Hematopoietic multipotent progenitor cell treated with erythropoietin and hydrocortisone succinate and interleukin-3 and kit ligand, for 6 days (in vitro differentiated cells): ENCODE data around the gene ZNF615.
"Not testable (repeated sequence)": the region's sequence is repeated elsewhere in the genome, so short reads cannot be mapped to it uniquely, and the experiment has no call there.

Source experiments
- DNase-seq: peaks from one replicate; pipeline ENCODE4 v3.0.0-alpha.2; 2015

Gene ZNF615

DNA sequence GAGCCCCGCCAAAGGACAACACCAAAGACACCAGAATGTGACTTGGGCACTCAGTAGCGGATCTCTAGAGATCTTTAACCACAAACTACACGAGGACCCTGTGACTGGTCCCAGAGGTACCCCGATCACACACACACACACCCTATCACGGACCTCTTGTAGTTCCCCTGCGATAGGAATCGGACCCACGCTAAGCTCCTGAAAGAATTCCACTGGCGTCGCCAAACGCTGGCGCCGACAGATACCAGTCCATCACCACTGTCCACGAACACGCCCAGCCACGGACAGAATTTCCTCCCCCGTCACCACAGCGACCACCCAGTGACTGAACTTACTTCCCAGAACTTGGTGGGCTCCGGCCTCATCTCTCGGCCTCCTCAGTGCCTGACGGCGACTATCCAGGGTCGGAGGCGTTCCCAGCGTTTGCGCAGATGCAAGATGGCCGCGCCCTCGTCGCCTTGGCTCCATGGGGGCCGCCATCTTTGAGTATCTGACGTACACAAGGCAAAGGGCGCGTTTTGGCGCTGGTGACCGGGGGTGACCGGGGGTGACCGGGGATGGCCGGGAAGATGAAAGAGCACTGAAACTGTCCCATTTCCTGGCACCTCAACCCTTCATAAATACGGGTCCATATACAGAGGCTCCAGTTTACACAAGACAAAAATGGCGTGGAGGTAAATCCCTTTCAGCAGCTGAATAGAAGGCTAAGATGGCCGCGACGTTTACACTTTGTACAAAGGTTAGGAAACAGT lies at the start of gene ZNF615:
TSS of gene ZNF615 (minus strand) at position 406 of the 752 bp plus-strand sequence. CDS start 4,500 bp downstream, outside the sequence.
- DNase-seq = peak; percentile 95

- not testable (repeated sequence) for DNase-seq
Measured at GRCh38 chr19:52056480-52056879, 48.5 kb upstream of the ZNF615 start.

DNA sequence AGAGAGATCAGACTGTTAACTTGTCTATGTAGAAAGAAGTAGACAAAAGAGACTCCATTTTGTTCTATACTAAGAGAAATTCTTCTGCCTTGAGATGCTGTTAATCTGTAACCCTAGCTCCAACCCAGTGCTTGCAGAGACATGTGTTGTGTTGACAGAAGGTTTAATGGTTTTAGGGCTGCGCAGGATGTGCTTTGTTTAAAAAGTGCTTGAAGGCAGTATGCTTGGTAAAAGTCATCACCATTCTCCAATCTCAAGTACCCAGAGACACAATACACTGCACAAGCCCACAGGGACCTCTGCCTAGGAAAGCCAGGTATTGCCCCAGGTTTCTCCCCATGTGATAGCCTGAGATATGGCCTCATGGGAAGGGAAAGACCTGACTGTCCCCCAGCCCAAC lies 43.7 kb upstream of the ZNF615 start:
- DNase-seq = not testable (repeated sequence)

DNA sequence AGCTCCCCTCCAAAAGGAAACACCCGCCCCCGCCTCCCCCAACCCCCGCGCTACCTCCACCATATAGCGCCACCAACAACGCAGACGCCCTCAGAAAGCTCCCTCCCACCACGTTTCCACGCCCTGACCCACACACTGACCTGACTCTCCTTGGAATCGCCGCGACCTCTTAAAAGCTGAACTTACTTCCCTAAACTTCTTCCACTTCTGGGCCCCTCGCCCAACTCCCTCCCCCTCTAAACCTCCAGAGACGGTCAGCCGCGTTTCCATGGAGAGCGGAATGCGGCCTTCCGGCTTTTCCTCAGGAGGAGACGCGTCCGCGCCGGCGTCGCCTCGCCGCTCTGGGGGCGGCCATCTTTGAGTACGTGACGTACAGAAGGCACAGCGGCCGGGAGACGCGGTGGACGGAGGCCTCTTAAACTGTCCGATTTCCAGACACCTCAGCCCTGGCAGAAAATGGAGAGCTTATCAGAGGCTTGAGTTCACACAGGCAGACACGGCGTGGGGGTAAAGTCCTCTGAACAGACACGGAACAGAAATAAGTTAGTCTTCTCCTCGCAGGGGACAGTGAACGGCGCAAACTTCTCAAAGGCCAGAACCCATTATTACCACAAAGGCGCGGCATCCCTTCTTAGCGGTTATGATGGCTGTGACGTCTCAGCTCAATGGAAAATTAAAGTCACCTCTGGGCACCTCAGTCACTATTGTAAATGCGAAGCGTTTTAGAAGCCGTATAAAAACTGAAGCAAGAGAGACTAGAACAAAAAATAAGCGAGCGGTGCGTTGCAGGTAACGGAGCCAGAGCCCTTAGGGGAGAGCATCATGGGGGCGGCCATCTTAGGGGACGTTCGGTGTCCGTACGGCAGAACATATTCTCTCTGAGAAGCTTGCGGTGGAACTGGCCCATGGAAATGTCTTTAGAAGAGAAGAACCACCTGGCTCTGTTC lies 40.8 kb upstream of the ZNF615 start, which contains the start of gene ZNF432:
TSS of gene ZNF432 (minus strand) at position 284 of the 947 bp plus-strand sequence. CDS start 1,970 bp downstream, outside the sequence.
- peak; percentile 92 for DNase-seq

DNA sequence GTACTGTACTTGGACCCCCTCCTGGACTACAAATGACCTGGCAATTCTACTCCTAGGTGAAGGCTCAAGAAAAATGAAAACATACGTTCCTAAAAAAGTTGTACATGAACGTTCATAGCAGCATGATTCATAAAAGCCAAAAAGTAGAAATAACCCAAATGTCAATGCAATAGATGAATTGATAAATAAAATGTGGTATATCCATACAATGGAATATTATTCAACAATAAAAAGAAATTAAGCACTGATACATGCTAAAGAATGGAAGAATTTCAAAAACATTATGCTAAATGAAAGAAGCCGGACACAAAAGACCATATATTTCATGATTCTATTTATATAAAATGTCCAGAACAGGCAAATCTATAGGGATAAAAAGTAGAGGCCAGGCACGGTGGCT lies 31.2 kb upstream of the ZNF615 start:
- no peak for DNase-seq

- DNase-seq = no peak
Measured at GRCh38 chr19:52034051-52034728, 26.2 kb upstream of the ZNF615 start.

DNA sequence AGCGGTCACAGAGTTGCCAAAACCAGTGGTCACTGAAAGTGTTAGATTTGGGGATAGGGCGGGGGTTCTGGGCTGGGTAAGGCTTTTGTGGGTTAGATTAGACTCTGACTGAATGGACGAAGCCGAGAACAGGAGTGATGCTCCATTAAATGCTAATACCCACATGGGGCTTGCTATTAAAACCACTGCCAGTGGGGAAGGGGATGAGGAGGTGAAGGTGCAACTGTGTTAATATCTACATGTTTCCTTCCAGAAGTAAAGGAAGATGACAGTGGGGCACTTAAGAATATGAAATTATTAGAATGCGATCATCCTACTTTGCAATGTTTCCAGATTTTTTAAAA lies 20.7 kb upstream of the ZNF615 start:
- DNase-seq = no peak

- DNase-seq = peak; percentile 91
Measured at GRCh38 chr19:52028027-52028779, 20.2 kb upstream of the ZNF615 start, which contains the start of gene ZNF614. ZNF614 (minus strand) TSS chr19:52028379; CDS start chr19:52025745, 2,634 bp downstream.

GRCh38 chr19:52026255-52026990 lies 18.4 kb upstream of the ZNF615 start:
- DNase-seq = not testable (repeated sequence)

DNA sequence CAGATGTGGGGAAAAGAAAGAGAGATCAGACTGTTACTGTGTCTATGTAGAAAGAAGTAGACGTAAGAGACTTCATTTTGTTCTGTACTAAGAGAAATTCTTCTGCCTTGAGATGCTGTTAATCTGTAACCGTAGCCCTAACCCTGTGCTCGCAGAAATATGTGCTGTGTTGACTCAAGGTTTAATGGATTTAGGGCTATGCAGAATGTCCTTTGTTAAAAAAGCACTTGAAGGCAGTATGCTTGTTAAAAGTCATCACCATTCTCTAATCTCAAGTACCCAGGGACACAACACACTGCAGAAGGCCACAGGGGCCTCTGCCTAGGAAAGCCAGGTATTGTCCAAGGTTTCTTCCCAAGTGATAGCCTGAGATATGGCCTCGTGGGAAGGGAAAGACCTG lies 16.5 kb upstream of the ZNF615 start:
- not testable (repeated sequence) for DNase-seq

DNA sequence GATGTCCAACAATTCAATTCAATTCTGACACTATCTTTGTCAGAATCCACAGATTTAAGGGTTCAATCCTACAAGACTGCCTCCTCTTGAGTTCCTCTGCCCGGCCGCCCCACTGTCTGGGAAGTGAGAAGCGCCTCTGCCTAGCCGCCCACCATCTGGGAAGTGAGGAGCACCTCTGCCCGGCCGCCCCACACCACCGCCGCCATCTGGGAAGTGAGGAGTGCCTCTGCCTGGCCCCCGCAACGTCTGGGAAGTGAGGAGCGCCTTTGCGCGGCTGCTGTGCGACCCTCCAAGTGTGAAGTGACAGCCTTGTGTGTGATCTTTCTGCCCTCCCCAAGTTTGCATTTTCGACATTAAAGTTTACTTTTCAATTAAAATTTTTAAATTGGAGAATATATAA lies 14.2 kb upstream of the ZNF615 start:
- no peak for DNase-seq

- no peak for DNase-seq
Measured at GRCh38 chr19:52020506-52020905, 12.5 kb upstream of the ZNF615 start.

- no peak for DNase-seq
Measured at GRCh38 chr19:52010674-52011073, 2.7 kb upstream of the ZNF615 start.

- no peak for DNase-seq
Measured at GRCh38 chr19:52007451-52007805, 583 bp downstream of the ZNF615 start.

DNA sequence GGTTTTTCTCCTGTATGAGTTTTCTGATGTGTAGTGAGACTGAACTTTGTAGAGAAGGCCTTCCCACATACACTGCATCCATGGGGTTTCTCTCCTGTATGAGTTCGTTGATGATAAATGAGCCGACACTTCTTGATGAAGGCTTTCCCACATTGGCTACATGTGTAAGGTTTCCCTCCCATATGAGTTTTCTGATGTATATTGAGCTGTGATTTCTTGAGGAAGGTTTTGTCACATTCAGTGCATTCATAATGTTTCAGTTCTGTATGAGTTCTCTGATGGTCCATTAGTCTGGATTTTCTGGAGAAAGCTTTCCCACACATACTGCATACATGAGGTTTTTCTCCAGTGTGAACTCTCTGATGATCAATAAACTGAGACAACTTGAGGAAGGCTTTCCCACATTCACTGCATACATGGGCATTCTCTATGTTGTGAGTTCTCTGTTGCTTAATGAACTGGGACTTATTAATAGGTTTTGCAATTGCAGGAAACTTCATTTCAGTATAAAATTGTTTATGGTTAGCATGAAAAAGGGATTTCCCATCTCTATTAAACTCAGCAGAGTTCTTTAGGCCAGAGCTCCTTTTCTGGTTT lies 13.9 kb downstream of the ZNF615 start:
- DNase-seq = no peak

DNA sequence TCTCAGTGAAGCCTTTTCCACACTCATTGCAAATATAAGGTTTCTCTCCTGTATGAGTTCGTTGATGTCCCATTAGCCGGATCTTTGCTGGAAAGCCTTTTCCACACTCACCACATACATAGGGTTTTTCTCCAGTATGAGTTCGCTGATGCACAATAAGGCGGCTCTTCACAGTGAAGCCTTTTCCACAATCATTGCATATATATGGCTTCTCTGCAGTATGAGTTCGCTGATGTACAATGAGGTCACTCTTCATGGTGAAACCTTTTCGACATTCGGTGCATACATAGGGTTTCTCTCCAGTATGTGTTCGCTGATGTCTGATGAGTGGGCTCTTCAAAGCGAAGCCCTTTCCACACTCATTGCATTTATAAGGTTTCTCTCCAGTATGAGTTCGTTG lies 14.6 kb downstream of the ZNF615 start:
- no peak for DNase-seq

- peak; percentile 97 for DNase-seq
Measured at GRCh38 chr19:51986309-51987291, 21.4 kb downstream of the ZNF615 start, which contains the start of gene ZNF350. ZNF350 (minus strand) TSS chr19:51986840; CDS start chr19:51974360, 12,480 bp downstream.

- DNase-seq = no peak
Measured at GRCh38 chr19:51983361-51983760, 24.6 kb downstream of the ZNF615 start.

DNA sequence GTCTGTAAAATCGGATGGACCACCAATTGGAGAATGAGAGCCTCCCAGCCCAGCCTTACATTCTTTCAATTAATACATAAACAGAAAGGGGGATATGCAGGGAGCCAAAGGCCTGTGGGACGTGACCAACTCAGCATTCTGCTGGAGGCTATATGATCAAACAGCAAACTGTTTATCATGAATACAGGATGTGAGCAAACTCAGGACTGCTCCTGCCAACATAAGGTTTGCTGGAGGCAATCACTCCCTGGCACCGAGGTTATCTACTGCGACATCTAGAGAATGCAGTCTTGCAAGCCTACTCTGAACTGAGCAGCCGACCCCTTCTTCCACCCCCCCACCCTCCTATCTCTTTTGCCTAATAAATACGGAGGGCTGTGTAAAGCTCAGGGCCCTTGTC lies 27.1 kb downstream of the ZNF615 start:
- not testable (repeated sequence) for DNase-seq
